Measurements from ENCODE around the gene ARSD.
"Not testable (repeated sequence)": the region's sequence is repeated elsewhere in the genome, so short reads cannot be mapped to it uniquely, and the experiment has no call there.

ARSD gene

GRCh38 chrX:2928583-2929434, at the start of gene ARSD:
Gene ARSD, minus strand, starts transcription at chrX:2929339. Its CDS starts 64 bp downstream, at chrX:2929275.
- DNase-seq (ENCODE audit: low spot score) = peak; percentile 35

- not testable (repeated sequence) for DNase-seq (ENCODE audit: low spot score)
Observed at GRCh38 chrX:2978639-2979038, 49.5 kb upstream of the ARSD start.

GRCh38 chrX:2974961-2975360, 45.8 kb upstream of the ARSD start:
- DNase-seq (ENCODE audit: low spot score) = no peak

GRCh38 chrX:2972391-2972790, 43.3 kb upstream of the ARSD start:
- no peak for DNase-seq (ENCODE audit: low spot score)

GRCh38 chrX:2969021-2969420, 39.9 kb upstream of the ARSD start:
- DNase-seq (ENCODE audit: low spot score) = no peak

- DNase-seq (ENCODE audit: low spot score) = no peak
Observed at GRCh38 chrX:2967998-2968909, 39.1 kb upstream of the ARSD start.

GRCh38 chrX:2967584-2967983, 38.4 kb upstream of the ARSD start:
- no peak for DNase-seq (ENCODE audit: low spot score)

- DNase-seq (ENCODE audit: low spot score) = no peak
Observed at GRCh38 chrX:2967012-2967411, 37.9 kb upstream of the ARSD start.

- DNase-seq (ENCODE audit: low spot score) = no peak
Observed at GRCh38 chrX:2965965-2966364, 36.8 kb upstream of the ARSD start.

- not testable (repeated sequence) for DNase-seq (ENCODE audit: low spot score)
Observed at GRCh38 chrX:2963992-2964794, 35.1 kb upstream of the ARSD start.

- DNase-seq (ENCODE audit: low spot score) = not testable (repeated sequence)
Observed at GRCh38 chrX:2963449-2963848, 34.3 kb upstream of the ARSD start.

GRCh38 chrX:2962381-2962780, 33.2 kb upstream of the ARSD start:
- DNase-seq (ENCODE audit: low spot score) = no peak

GRCh38 chrX:2960861-2961515, 31.8 kb upstream of the ARSD start:
- no peak for DNase-seq (ENCODE audit: low spot score)

GRCh38 chrX:2958199-2958598, 29.1 kb upstream of the ARSD start:
- DNase-seq (ENCODE audit: low spot score) = no peak

GRCh38 chrX:2955838-2956237, 26.7 kb upstream of the ARSD start:
- no peak for DNase-seq (ENCODE audit: low spot score)

GRCh38 chrX:2955281-2955680, 26.1 kb upstream of the ARSD start:
- DNase-seq (ENCODE audit: low spot score) = no peak

- DNase-seq (ENCODE audit: low spot score) = no peak
Observed at GRCh38 chrX:2954541-2954940, 25.4 kb upstream of the ARSD start.

- DNase-seq (ENCODE audit: low spot score) = not testable (repeated sequence)
Observed at GRCh38 chrX:2937942-2938341, 8.8 kb upstream of the ARSD start.

- no peak for DNase-seq (ENCODE audit: low spot score)
Observed at GRCh38 chrX:2934715-2935710, 5.9 kb upstream of the ARSD start.

All from D341Med (cell line).